Keratinocyte (primary cell): ENCODE results near the gene PLXNA1.

Experiments used
- EZH2 ChIP-seq: IDR thresholded peaks from one replicate; pipeline ENCODE4 v1.6.1; 2012; ENCODE audit warnings: inconsistent platforms, mild to moderate bottlenecking, low read length, moderate library complexity
- TF ChIP-seq, protein P1 (sequence below), 3 experiments: IDR thresholded peaks in 1 of 3; conservative IDR thresholded peaks in 1 of 3; optimal IDR thresholded peaks in 1 of 3; 2 replicates in 2 of 3; 3 replicates in 1 of 3; pipeline versions ENCODE3 to v1.5.1; 2011; ENCODE audit warnings: low read length in 3 of 3, mild to moderate bottlenecking in 3 of 3, moderate library complexity in 2 of 3, control low read depth in 1 of 3, inconsistent platforms in 1 of 3; ENCODE audit not compliant: insufficient read depth in 2 of 3; ENCODE audit errors: extremely low read depth in 1 of 3

GRCh38 chr3:126970921-126971320 lies 12.0 kb upstream of the PLXNA1 start:
- TF ChIP-seq, protein P1, sequence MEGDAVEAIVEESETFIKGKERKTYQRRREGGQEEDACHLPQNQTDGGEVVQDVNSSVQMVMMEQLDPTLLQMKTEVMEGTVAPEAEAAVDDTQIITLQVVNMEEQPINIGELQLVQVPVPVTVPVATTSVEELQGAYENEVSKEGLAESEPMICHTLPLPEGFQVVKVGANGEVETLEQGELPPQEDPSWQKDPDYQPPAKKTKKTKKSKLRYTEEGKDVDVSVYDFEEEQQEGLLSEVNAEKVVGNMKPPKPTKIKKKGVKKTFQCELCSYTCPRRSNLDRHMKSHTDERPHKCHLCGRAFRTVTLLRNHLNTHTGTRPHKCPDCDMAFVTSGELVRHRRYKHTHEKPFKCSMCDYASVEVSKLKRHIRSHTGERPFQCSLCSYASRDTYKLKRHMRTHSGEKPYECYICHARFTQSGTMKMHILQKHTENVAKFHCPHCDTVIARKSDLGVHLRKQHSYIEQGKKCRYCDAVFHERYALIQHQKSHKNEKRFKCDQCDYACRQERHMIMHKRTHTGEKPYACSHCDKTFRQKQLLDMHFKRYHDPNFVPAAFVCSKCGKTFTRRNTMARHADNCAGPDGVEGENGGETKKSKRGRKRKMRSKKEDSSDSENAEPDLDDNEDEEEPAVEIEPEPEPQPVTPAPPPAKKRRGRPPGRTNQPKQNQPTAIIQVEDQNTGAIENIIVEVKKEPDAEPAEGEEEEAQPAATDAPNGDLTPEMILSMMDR (optimal IDR thresholded peaks at IDR 0.05 in 1 of 3, IDR thresholded peaks at IDR 0.05 in 1 of 3, conservative IDR thresholded peaks at IDR 0.05 in 1 of 3; ENCODE audit: extremely low read depth in 1 of 3, insufficient read depth in 2 of 3, low read length in 3 of 3), result no peak
- TF ChIP-seq EZH2, result no peak
